A673 (cell line): ENCODE data around the gene RESP18. TPM values are rescaled to one million over a fixed set of nuclear protein-coding genes. Genes with fewer than 3 reads are reported as not detected.

Experiments used
- BruUV-seq: library from RNA; stranded (reverse); fragments of 400-500 nt; replicated peaks from 2 replicates; lab custom pipeline; 2021; lab: Mats Ljungman, UMichigan
- CTCF ChIA-PET: fragments of 300-600 bp; sonication (Branson Sonifier 250); formaldehyde crosslinking; loops from one replicate; lab custom pipeline; 2022; ENCODE audit warnings: antibody characterized with exemption; lab: Charles Lee
- POLR2A ChIA-PET: fragments of 300-600 bp; sonication (Branson Sonifier 250); formaldehyde crosslinking; loops from one replicate; lab custom pipeline; 2022; ENCODE audit warnings: antibody characterized with exemption; ENCODE audit not compliant: low non-redundant PET; lab: Charles Lee
- DNase-seq: peaks from one replicate; pipeline ENCODE4 v3.0.0-alpha.2; 2015; ENCODE audit warnings: low spot score
- H3K27ac ChIP-seq: fragments of 200-600 bp; sonication (generic); 2 replicates; pipeline ENCODE4 v1.5.1; 2016; ENCODE audit warnings: mixed run types, low read depth, mild to moderate bottlenecking, mixed read lengths, antibody characterized with exemption, low read length; ENCODE audit not compliant: poor library complexity, severe bottlenecking
- H3K27me3 ChIP-seq: fragments of 200-600 bp; sonication (generic); replicated peaks from 2 replicates; pipeline ENCODE4 v1.6.1; 2017; ENCODE audit warnings: mixed run types, low read depth, mild to moderate bottlenecking, mixed read lengths, antibody characterized with exemption, low read length; ENCODE audit not compliant: insufficient read depth, poor library complexity
- H3K36me3 ChIP-seq: fragments of 200-600 bp; sonication (generic); 2 replicates; pipeline ENCODE4 v1.6.1; 2016; ENCODE audit warnings: mixed run types, mild to moderate bottlenecking, mixed read lengths, antibody characterized with exemption, low read length; ENCODE audit not compliant: insufficient read depth, poor library complexity, severe bottlenecking
- H3K4me1 ChIP-seq: fragments of 200-600 bp; sonication (generic); 2 replicates; pipeline ENCODE4 v1.6.1; 2017; ENCODE audit warnings: mixed run types, mild to moderate bottlenecking, mixed read lengths, antibody characterized with exemption, low read length; ENCODE audit not compliant: insufficient read depth, poor library complexity, severe bottlenecking
- H3K4me3 ChIP-seq: fragments of 200-600 bp; sonication (generic); 2 replicates; pipeline ENCODE4 v1.5.1; 2016; ENCODE audit warnings: low read depth, mixed run types, mild to moderate bottlenecking, mixed read lengths, low read length; ENCODE audit not compliant: poor library complexity, severe bottlenecking
- H3K9me3 ChIP-seq: fragments of 200-600 bp; sonication (generic); 2 replicates; pipeline ENCODE4 v1.6.1; 2016; ENCODE audit warnings: mixed run types, low read depth, mild to moderate bottlenecking, mixed read lengths, antibody characterized with exemption, low read length; ENCODE audit not compliant: poor library complexity, severe bottlenecking
- EZH2 ChIP-seq: fragments of 200-600 bp; sonication (generic); IDR thresholded peaks from 2 replicates; pipeline ENCODE4 v1.6.1; 2017; ENCODE audit warnings: borderline replicate concordance, low read depth, mild to moderate bottlenecking, mixed read lengths, antibody characterized with exemption, low read length; ENCODE audit not compliant: poor library complexity, severe bottlenecking
- intact Hi-C: fragments of 100-400 bp; cut with micrococcal nuclease; formaldehyde crosslinking; loops from one replicate; pipeline ENCODE4 v1.10.0; 2022; ENCODE audit not compliant: unreplicated experiment
- total RNA-seq: library from RNA; stranded (reverse); gene quantifications from 2 replicates; pipeline ENCODE4 v1.2.3, GENCODE V29; 2021
- TF ChIP-seq, protein P1 (sequence below): fragments of 300-800, 200-600 bp; sonication (generic); conservative IDR thresholded peaks from 2 replicates; pipeline ENCODE4 v1.5.1; 2017; ENCODE audit warnings: low read depth, mild to moderate bottlenecking, antibody characterized with exemption, low read length, moderate library complexity, mixed read lengths

RESP18 gene
- total RNA-seq, 1 experiment from 2014 or later, result not detected

DNA sequence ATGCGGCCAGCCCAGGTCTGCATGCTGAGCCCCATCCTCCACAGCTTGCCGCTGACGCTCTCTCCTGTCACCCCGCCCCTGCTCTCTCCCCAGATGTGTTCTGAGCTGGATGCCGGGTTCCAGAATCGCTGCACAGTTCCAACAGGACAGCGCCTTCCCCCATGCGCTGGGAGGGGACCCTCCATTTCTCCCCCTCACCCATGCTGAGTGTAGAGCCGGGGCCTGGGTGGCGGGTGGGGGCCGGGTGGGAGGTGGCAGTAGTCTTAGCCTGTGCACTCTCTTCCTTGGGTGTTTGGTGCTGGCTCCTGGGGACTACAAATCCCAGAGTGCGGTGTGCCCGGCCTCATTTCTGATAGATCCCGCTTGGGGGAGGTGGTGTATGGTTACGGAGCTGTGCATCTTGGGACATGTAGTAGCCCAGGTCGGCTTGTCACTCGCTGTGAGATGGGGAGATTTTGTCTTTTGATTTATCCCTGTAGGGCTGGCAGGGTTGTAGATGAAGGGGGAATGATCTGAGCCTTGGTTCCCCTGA is 46.6 kb downstream of the RESP18 start:
- Histone ChIP-seq H3K9me3 (no peaks in the 10 kb centered on the region), H3K27ac (no peak overlapping the region), H3K4me1 (peaks cover 7% of the 10 kb centered on the region), H3K27me3 (no peaks in the 10 kb centered on the region), H3K36me3 (peaks cover 2% of the 10 kb centered on the region), H3K4me3 (no peak overlapping the region)
- POLR2A ChIA-PET, result interaction anchor here (0.6 kb wide), 1 partner anchor 32 kb away, joined by 3 read pairs; no protein-coding TSS in a partner anchor
- CTCF ChIA-PET, result interaction anchor here (1.3 kb wide), 1 partner anchor 9 kb away, joined by 3 read pairs; no protein-coding TSS in a partner anchor
- peak; percentile 68 for DNase-seq
- TF ChIP-seq, protein P1, sequence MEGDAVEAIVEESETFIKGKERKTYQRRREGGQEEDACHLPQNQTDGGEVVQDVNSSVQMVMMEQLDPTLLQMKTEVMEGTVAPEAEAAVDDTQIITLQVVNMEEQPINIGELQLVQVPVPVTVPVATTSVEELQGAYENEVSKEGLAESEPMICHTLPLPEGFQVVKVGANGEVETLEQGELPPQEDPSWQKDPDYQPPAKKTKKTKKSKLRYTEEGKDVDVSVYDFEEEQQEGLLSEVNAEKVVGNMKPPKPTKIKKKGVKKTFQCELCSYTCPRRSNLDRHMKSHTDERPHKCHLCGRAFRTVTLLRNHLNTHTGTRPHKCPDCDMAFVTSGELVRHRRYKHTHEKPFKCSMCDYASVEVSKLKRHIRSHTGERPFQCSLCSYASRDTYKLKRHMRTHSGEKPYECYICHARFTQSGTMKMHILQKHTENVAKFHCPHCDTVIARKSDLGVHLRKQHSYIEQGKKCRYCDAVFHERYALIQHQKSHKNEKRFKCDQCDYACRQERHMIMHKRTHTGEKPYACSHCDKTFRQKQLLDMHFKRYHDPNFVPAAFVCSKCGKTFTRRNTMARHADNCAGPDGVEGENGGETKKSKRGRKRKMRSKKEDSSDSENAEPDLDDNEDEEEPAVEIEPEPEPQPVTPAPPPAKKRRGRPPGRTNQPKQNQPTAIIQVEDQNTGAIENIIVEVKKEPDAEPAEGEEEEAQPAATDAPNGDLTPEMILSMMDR, result no peak
- TF ChIP-seq EZH2, result no peak
- intact Hi-C loops, result no loop called here
- no TSS peak for BruUV-seq

DNA sequence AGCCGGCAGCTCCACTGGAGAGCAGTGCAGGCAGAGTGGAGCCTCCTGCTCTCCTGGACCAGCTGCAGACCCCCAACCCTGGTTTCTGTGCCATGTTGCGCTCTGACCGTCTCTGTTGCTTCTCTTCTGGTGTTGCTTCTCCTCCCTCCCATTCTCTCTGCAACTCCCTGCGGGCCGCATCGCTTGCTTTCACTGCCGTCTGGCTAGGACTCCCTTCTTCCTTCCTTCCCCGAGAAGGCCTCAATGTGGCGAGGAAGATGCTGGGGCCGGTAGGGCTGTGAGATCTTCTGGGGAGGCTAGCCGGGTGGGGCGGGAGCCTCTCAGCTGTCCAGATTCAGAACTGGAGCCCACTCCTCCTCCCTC is 47.2 kb downstream of the RESP18 start:
- Histone ChIP-seq H3K9me3 (no peaks in the 10 kb centered on the region), H3K4me1 (peaks cover 8% of the 10 kb centered on the region), H3K27ac (no peak overlapping the region), H3K4me3 (no peak overlapping the region), H3K36me3 (peaks cover 2% of the 10 kb centered on the region), H3K27me3 (no peaks in the 10 kb centered on the region)
- TF ChIP-seq EZH2, result no peak
- BruUV-seq, result no TSS peak
- ChIA-PET POLR2A (interaction anchor here (0.6 kb wide), 1 partner anchor 18 kb away, joined by 5 read pairs; no protein-coding TSS in a partner anchor), CTCF (no interaction called here)
- intact Hi-C loops, result no loop called here
- DNase-seq, result no peak

DNA sequence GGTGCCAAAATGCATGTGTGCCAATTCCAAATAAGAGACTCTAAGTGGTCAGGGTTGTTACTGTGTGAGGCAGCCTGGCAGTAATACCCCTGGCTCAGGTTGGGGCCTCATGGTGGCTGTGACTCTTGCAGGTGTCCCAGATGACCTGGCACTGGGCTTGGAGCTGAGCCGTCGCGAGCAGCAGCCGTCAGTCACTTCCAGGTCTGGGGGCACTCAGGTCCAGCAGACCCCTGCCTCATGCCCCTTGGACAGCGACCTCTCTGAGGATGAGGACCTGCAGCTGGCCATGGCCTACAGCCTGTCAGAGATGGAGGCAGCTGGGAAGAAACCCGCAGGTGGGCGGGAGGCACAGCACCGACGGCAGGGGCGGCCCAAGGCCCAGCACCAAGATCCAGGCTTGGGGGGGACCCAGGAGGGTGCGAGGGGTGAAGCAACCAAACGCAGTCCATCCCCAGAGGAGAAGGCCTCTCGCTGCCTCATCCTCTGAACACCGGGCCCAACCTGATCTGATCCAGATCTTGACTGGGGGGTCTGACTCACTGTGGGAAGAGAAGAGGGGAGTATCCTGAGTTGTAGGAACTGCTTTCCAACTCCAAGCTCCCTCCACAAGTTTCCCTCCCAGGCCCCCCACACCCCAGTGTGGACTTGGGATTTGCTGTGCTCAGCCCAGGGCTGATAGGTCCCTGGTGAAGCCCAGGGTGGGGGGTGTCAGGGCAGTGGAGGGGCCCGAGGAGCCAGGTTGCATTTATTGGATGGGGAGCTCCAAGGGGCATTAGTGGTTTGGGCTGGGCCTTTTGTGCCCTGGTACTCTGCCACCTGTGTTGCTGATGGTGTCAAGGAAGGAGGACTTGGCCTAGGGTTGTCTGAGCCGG is 47.8 kb downstream of the RESP18 start:
- H3K9me3 ChIP-seq, result no peaks in the 10 kb centered on the region
- H3K27ac ChIP-seq, result no peak overlapping the region
- no TSS peak for BruUV-seq
- POLR2A ChIA-PET, result interaction anchor here (0.6 kb wide), 1 partner anchor 17 kb away, joined by 5 read pairs; no protein-coding TSS in a partner anchor
- CTCF ChIA-PET, result no interaction called here
- peaks cover 11% of the 10 kb centered on the region for H3K4me1 ChIP-seq
- no peak overlapping the region for H3K4me3 ChIP-seq
- H3K27me3 ChIP-seq, result no peaks in the 10 kb centered on the region
- TF ChIP-seq, protein P1, result no peak
- TF ChIP-seq EZH2, result no peak
- DNase-seq, result no peak
- intact Hi-C loops, result no loop called here
- peaks cover 2% of the 10 kb centered on the region for H3K36me3 ChIP-seq
